ENCODE results near the gene RIC8B.

DNA sequence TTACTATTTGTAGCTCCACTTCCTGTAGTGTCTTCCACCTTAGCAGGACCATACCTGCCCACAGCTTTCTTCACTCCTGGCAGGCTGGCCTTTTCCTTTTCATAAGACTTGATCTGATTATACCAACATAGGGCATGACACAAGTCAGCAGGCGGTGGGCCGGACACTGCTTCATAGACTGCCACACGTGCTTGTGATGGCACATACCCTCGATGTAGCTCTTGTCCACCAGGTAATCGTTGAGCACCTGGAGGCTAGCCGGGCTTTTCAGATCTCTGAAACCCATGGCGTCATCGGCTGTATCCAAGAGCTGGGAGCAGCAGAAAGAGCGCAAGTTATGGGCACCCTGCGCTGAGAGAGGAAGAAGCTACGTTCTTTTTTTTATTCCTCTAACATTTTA is 127.6 kb downstream of the RIC8B start:
- TF ChIP-seq, protein P1, sequence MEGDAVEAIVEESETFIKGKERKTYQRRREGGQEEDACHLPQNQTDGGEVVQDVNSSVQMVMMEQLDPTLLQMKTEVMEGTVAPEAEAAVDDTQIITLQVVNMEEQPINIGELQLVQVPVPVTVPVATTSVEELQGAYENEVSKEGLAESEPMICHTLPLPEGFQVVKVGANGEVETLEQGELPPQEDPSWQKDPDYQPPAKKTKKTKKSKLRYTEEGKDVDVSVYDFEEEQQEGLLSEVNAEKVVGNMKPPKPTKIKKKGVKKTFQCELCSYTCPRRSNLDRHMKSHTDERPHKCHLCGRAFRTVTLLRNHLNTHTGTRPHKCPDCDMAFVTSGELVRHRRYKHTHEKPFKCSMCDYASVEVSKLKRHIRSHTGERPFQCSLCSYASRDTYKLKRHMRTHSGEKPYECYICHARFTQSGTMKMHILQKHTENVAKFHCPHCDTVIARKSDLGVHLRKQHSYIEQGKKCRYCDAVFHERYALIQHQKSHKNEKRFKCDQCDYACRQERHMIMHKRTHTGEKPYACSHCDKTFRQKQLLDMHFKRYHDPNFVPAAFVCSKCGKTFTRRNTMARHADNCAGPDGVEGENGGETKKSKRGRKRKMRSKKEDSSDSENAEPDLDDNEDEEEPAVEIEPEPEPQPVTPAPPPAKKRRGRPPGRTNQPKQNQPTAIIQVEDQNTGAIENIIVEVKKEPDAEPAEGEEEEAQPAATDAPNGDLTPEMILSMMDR (IDR thresholded peaks at IDR 0.05) = no peak
- no peak for TF ChIP-seq POLR2AphosphoS5 (IDR thresholded peaks at IDR 0.05)

Data from sigmoid colon (tissue), 4 donors.